Activated B cell treated with CpG ODN at 0.5 μM for 24 hours (primary cell): ENCODE results near the gene BPIFB2. TPM values are rescaled to one million over a fixed set of nuclear protein-coding genes. Genes with fewer than 3 reads are reported as not detected.

Source experiments
- ATAC-seq: fragments of 200-7000 bp; cut with Tn5 transposase; one replicate; pipeline ENCODE4 v1.10.0; 2021; ENCODE audit warnings: low read depth, mild to moderate bottlenecking, moderate library complexity
- CTCF ChIA-PET: fragments of 350-600 bp; sonication (Branson Sonifier 250); formaldehyde crosslinking; loops from one replicate; lab custom pipeline; 2021; ENCODE audit warnings: antibody characterized with exemption; lab: Charles Lee
- POLR2A ChIA-PET: fragments of 350-600 bp; sonication (Branson Sonifier 250); formaldehyde crosslinking; loops from one replicate; lab custom pipeline; 2021; ENCODE audit warnings: antibody characterized with exemption; lab: Charles Lee
- DNase-seq: peaks from one replicate; pipeline ENCODE4 v3.0.0; 2022
- H3K27ac Mint-ChIP-seq: one replicate; pipeline ENCODE4 v1.8.0; 2020; ENCODE audit warnings: mixed read lengths
- H3K27me3 Mint-ChIP-seq: one replicate; pipeline ENCODE4 v1.8.0; 2021; ENCODE audit warnings: mixed read lengths
- H3K36me3 Mint-ChIP-seq: one replicate; pipeline ENCODE4 v1.8.0; 2021; ENCODE audit warnings: low read depth, mixed read lengths
- H3K4me1 Mint-ChIP-seq: one replicate; pipeline ENCODE4 v1.8.0; 2021; ENCODE audit warnings: mixed read lengths
- H3K4me3 Mint-ChIP-seq: one replicate; pipeline ENCODE4 v1.8.0; 2020; ENCODE audit warnings: mild to moderate bottlenecking, mixed read lengths
- H3K9me3 Mint-ChIP-seq: one replicate; pipeline ENCODE4 v1.8.0; 2020; ENCODE audit warnings: mixed read lengths
- intact Hi-C: fragments of 100-400 bp; cut with micrococcal nuclease; formaldehyde crosslinking; loops from one replicate; pipeline ENCODE4 v1.15.1; 2024
- total RNA-seq: library from RNA; stranded (reverse); gene quantifications from 2 replicates; pipeline ENCODE4 v1.2.3, GENCODE V29; 2022
- TF ChIP-seq, protein P1 (sequence below): fragments of 200-600 bp; IDR thresholded peaks from one replicate; pipeline ENCODE4 v1.8.0; 2022; ENCODE audit warnings: antibody characterized with exemption, mild to moderate bottlenecking

The BPIFB2 gene
- total RNA-seq, 1 donor from 2014 or later = not detected

- Mint-ChIP-seq H3K9me3 (peaks cover 4% of the 10 kb centered on the region), H3K27ac (no peak overlapping the region), H3K4me3 (no peak overlapping the region), H3K36me3 (no peaks in the 10 kb centered on the region), H3K27me3 (no peaks in the 10 kb centered on the region), H3K4me1 (no peaks in the 10 kb centered on the region)
- ChIA-PET CTCF (no interaction called here), POLR2A (no interaction called here)
- TF ChIP-seq, protein P1, sequence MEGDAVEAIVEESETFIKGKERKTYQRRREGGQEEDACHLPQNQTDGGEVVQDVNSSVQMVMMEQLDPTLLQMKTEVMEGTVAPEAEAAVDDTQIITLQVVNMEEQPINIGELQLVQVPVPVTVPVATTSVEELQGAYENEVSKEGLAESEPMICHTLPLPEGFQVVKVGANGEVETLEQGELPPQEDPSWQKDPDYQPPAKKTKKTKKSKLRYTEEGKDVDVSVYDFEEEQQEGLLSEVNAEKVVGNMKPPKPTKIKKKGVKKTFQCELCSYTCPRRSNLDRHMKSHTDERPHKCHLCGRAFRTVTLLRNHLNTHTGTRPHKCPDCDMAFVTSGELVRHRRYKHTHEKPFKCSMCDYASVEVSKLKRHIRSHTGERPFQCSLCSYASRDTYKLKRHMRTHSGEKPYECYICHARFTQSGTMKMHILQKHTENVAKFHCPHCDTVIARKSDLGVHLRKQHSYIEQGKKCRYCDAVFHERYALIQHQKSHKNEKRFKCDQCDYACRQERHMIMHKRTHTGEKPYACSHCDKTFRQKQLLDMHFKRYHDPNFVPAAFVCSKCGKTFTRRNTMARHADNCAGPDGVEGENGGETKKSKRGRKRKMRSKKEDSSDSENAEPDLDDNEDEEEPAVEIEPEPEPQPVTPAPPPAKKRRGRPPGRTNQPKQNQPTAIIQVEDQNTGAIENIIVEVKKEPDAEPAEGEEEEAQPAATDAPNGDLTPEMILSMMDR = no peak
- intact Hi-C loops = no loop called here
- ATAC-seq (no peak), DNase-seq (no peak)
Measured at GRCh38 chr20:33028875-33029274, 21.4 kb downstream of the BPIFB2 start.

DNA sequence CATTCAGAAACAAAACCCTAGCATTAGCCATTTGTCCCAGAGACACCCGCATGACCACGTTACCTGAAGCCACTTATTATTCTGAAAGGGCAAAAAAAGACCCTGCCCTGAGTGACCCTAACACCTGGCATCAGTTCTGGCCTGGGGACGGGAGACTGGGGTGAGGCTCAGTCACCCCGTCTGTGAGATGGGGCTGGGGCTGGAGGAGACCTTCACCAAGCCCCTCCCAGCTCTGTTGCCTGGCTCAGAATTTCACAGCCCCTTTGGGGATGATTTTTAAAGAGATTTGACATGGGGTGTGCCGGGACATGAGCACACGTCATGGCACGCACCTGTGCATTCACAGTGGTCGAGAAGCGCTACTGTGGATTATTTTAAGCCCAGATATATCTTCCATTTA, 22.6 kb downstream of the BPIFB2 start:
- DNase-seq = no peak
- intact Hi-C loops = no loop called here
- Mint-ChIP-seq H3K36me3 (no peaks in the 10 kb centered on the region), H3K9me3 (peaks cover 4% of the 10 kb centered on the region), H3K4me1 (no peaks in the 10 kb centered on the region), H3K4me3 (no peak overlapping the region), H3K27ac (no peak overlapping the region), H3K27me3 (no peaks in the 10 kb centered on the region)
- ATAC-seq = no peak
- ChIA-PET POLR2A (no interaction called here), CTCF (no interaction called here)
- TF ChIP-seq, protein P1 = no peak

- DNase-seq = no peak
- H3K27me3 Mint-ChIP-seq = no peaks in the 10 kb centered on the region
- H3K36me3 Mint-ChIP-seq = no peaks in the 10 kb centered on the region
- peaks cover 4% of the 10 kb centered on the region for H3K9me3 Mint-ChIP-seq
- TF ChIP-seq, protein P1 = no peak
- ChIA-PET POLR2A (no interaction called here), CTCF (no interaction called here)
- intact Hi-C loops = no loop called here
- no peak overlapping the region for H3K27ac Mint-ChIP-seq
- no peaks in the 10 kb centered on the region for H3K4me1 Mint-ChIP-seq
- H3K4me3 Mint-ChIP-seq = no peak overlapping the region
- no peak for ATAC-seq
Measured at GRCh38 chr20:33030569-33030968, 23.1 kb downstream of the BPIFB2 start.

- Mint-ChIP-seq H3K27me3 (no peaks in the 10 kb centered on the region), H3K4me3 (no peak within 1 kb of the TSS), H3K36me3 (no peaks in the 10 kb centered on the region), H3K27ac (no peak within 1 kb of the TSS), H3K4me1 (no peaks in the 10 kb centered on the region), H3K9me3 (peaks cover 4% of the 10 kb centered on the region)
- TF ChIP-seq, protein P1 = no peak
- no peak for DNase-seq
- ChIA-PET POLR2A (no interaction called here), CTCF (no interaction called here)
- no peak for ATAC-seq
- intact Hi-C loops = no loop called here
Measured at GRCh38 chr20:33031531-33031930, 24.0 kb downstream of the BPIFB2 start, which contains the start of gene BPIFB6. Gene BPIFB6, plus strand, starts transcription at chr20:33031648. Its CDS starts 0 bp downstream, at chr20:33031648.

- no peak for ATAC-seq
- H3K4me3 Mint-ChIP-seq = no peak overlapping the region
- ChIA-PET CTCF (no interaction called here), POLR2A (no interaction called here)
- H3K27me3 Mint-ChIP-seq = no peaks in the 10 kb centered on the region
- H3K9me3 Mint-ChIP-seq = peaks cover 4% of the 10 kb centered on the region
- TF ChIP-seq, protein P1 = no peak
- no peaks in the 10 kb centered on the region for H3K4me1 Mint-ChIP-seq
- no peak for DNase-seq
- H3K27ac Mint-ChIP-seq = no peak overlapping the region
- intact Hi-C loops = no loop called here
- no peaks in the 10 kb centered on the region for H3K36me3 Mint-ChIP-seq
Measured at GRCh38 chr20:33032555-33032954, 25.1 kb downstream of the BPIFB2 start.
